H9 (cell line): Measurements from ENCODE around the gene SH3RF3. TPM values are rescaled to one million over a fixed set of nuclear protein-coding genes. Genes with fewer than 3 reads are reported as not detected.

Experiments used
- DNase-seq: peaks from one replicate; pipeline ENCODE4 v3.0.0-alpha.2; 2017
- H2AFZ ChIP-seq: one replicate; pipeline ENCODE4 v1.6.1; 2013; ENCODE audit warnings: mild to moderate bottlenecking, low read length, control low read depth, moderate library complexity
- H2AK5ac ChIP-seq: 2 replicates; pipeline ENCODE4 v1.6.1; 2013; ENCODE audit warnings: low read length, control low read depth, mixed read lengths; ENCODE audit not compliant: insufficient read length
- H2BK120ac ChIP-seq: one replicate; pipeline ENCODE4 v1.6.1; 2013; ENCODE audit warnings: low read depth, mild to moderate bottlenecking, low read length, control low read depth, inconsistent platforms; ENCODE audit not compliant: poor library complexity, severe bottlenecking
- H2BK12ac ChIP-seq: 2 replicates; pipeline ENCODE4 v1.6.1; 2013; ENCODE audit warnings: low read length, control low read depth, mixed read lengths, low read depth; ENCODE audit not compliant: insufficient read length
- H2BK15ac ChIP-seq: 2 replicates; pipeline ENCODE4 v1.6.1; 2013; ENCODE audit warnings: low read depth, low read length, control low read depth
- H2BK20ac ChIP-seq: one replicate; pipeline ENCODE4 v1.6.1; 2013; ENCODE audit warnings: low read depth, mild to moderate bottlenecking, low read length, control low read depth, inconsistent platforms; ENCODE audit not compliant: poor library complexity, severe bottlenecking
- H2BK5ac ChIP-seq: 2 replicates; pipeline ENCODE4 v1.6.1; 2013; ENCODE audit warnings: low read length, control low read depth, mixed read lengths; ENCODE audit not compliant: insufficient read length
- H3K14ac ChIP-seq: 2 replicates; pipeline ENCODE4 v1.6.1; 2013; ENCODE audit warnings: low read length, control low read depth; ENCODE audit not compliant: insufficient read depth
- H3K18ac ChIP-seq: 2 replicates; pipeline ENCODE4 v1.6.1; 2013; ENCODE audit warnings: low read depth, mild to moderate bottlenecking, mixed read lengths, low read length, control low read depth; ENCODE audit not compliant: insufficient read length
- H3K23ac ChIP-seq: 2 replicates; pipeline ENCODE4 v1.6.1; 2013; ENCODE audit warnings: low read length, control low read depth, mixed read lengths, low read depth; ENCODE audit not compliant: insufficient read length
- H3K23me2 ChIP-seq: 2 replicates; pipeline ENCODE4 v1.6.1; 2013; ENCODE audit warnings: low read depth, mild to moderate bottlenecking, mixed read lengths, low read length, control low read depth; ENCODE audit not compliant: insufficient read length, poor library complexity, severe bottlenecking
- H3K27ac ChIP-seq: 2 replicates; pipeline ENCODE4 v1.5.1; 2013; ENCODE audit warnings: low read length, control low read depth, mixed read lengths, low read depth; ENCODE audit not compliant: insufficient read length
- H3K27me3 ChIP-seq: 2 replicates; pipeline ENCODE4 v1.6.1; 2013; ENCODE audit warnings: low read length, control low read depth, inconsistent platforms; ENCODE audit not compliant: insufficient read depth
- H3K4ac ChIP-seq: 2 replicates; pipeline ENCODE4 v1.6.1; 2013; ENCODE audit warnings: low read depth, mild to moderate bottlenecking, control low read depth, inconsistent platforms, low read length, moderate library complexity
- H3K4me1 ChIP-seq: 2 replicates; pipeline ENCODE4 v1.6.1; 2013; ENCODE audit warnings: low read length, control low read depth, inconsistent platforms; ENCODE audit not compliant: insufficient read depth
- H3K4me2 ChIP-seq: 2 replicates; pipeline ENCODE4 v1.6.1; 2013; ENCODE audit warnings: low read length, control low read depth, mixed read lengths; ENCODE audit not compliant: insufficient read length, insufficient read depth
- H3K56ac ChIP-seq: 2 replicates; pipeline ENCODE4 v1.6.1; 2013; ENCODE audit warnings: low read depth, mild to moderate bottlenecking, mixed read lengths, low read length, control low read depth; ENCODE audit not compliant: insufficient read length
- H3K79me1 ChIP-seq: 2 replicates; pipeline ENCODE4 v1.6.1; 2013; ENCODE audit warnings: low read depth, mild to moderate bottlenecking, moderate library complexity, low read length, control low read depth, inconsistent platforms; ENCODE audit not compliant: insufficient read depth, poor library complexity, severe bottlenecking
- H3K79me2 ChIP-seq: 2 replicates; pipeline ENCODE4 v1.6.1; 2013; ENCODE audit warnings: low read length, control low read depth, inconsistent platforms; ENCODE audit not compliant: insufficient read depth
- H3K9ac ChIP-seq: 2 replicates; pipeline ENCODE4 v1.6.1; 2013; ENCODE audit warnings: low read length, control low read depth, mixed read lengths; ENCODE audit not compliant: insufficient read length; ENCODE audit errors: extremely low read depth
- H3K9me3 ChIP-seq: one replicate; pipeline ENCODE4 v1.6.1; 2013; ENCODE audit warnings: low read depth, low read length, inconsistent platforms; ENCODE audit not compliant: control insufficient read depth
- H3T11ph ChIP-seq: one replicate; pipeline ENCODE4 v1.6.1; 2013; ENCODE audit warnings: mild to moderate bottlenecking, low read length, control low read depth, inconsistent platforms
- H4K20me1 ChIP-seq: one replicate; pipeline ENCODE4 v1.6.1; 2013; ENCODE audit not compliant: control insufficient read depth, insufficient read length, insufficient read depth
- H4K5ac ChIP-seq: 2 replicates; pipeline ENCODE4 v1.6.1; 2013; ENCODE audit warnings: low read depth, mild to moderate bottlenecking, mixed read lengths, low read length, control low read depth; ENCODE audit not compliant: insufficient read length
- H4K8ac ChIP-seq: replicated peaks from 2 replicates; pipeline ENCODE4 v1.6.1; 2013; ENCODE audit warnings: low read length, control low read depth, mixed read lengths, low read depth; ENCODE audit not compliant: insufficient read length
- H4K91ac ChIP-seq: 2 replicates; pipeline ENCODE4 v1.6.1; 2013; ENCODE audit warnings: low read depth, mild to moderate bottlenecking, moderate library complexity, mixed read lengths, low read length, control low read depth; ENCODE audit not compliant: insufficient read length
- H3K27ac Mint-ChIP-seq, 3 experiments: 2 replicates in 2 of 3; 3 replicates in 1 of 3; pipeline ENCODE4 v1.8.0; 2020 to 2021; ENCODE audit warnings: mixed read lengths in 3 of 3, mild to moderate bottlenecking in 1 of 3, moderate library complexity in 1 of 3
- H3K27me3 Mint-ChIP-seq: 2 replicates; pipeline ENCODE4 v1.8.0; 2021; ENCODE audit warnings: low read depth, mild to moderate bottlenecking, moderate library complexity, mixed read lengths
- H3K36me3 Mint-ChIP-seq, 3 experiments: 2 replicates in 2 of 3; 3 replicates in 1 of 3; pipeline ENCODE4 v1.8.0; 2020 to 2021; ENCODE audit warnings: low read depth in 3 of 3, mixed read lengths in 3 of 3; ENCODE audit not compliant: insufficient read depth in 1 of 3
- H3K4me1 Mint-ChIP-seq, 2 experiments: 2 replicates each; pipeline ENCODE4 v1.8.0; 2020; ENCODE audit warnings: mixed read lengths in 2 of 2
- H3K4me3 Mint-ChIP-seq, 2 experiments: 2 replicates in 1 of 2; 3 replicates in 1 of 2; pipeline ENCODE4 v1.8.0; 2020 to 2021; ENCODE audit warnings: mild to moderate bottlenecking in 2 of 2, mixed read lengths in 2 of 2, moderate library complexity in 1 of 2
- H3K9me3 Mint-ChIP-seq, 2 experiments: 2 replicates in 1 of 2; 3 replicates in 1 of 2; pipeline ENCODE4 v1.8.0; 2020; ENCODE audit warnings: mild to moderate bottlenecking in 2 of 2, mixed read lengths in 2 of 2, moderate library complexity in 1 of 2
- CTCF ChIP-seq: fragments of 200-600 bp; sonication (generic); conservative IDR thresholded peaks from 3 replicates; pipeline ENCODE4 v1.8.0; 2021; ENCODE audit warnings: antibody characterized with exemption, mild to moderate bottlenecking
- WGBS: extraction: QIAGEN DNeasy Blood & Tissue Kit; methylation state at CpG from one replicate; pipeline ENCODE4 v1.1.7; 2013; ENCODE audit warnings: missing lambda C conversion rate, low lambda C conversion rate, mixed read lengths; ENCODE audit not compliant: insufficient read length; ENCODE audit errors: extremely low coverage; 5-methylcytosine and 5-hydroxymethylcytosine counted together
- total RNA-seq: library from RNA; stranded (reverse); gene quantifications from 2 replicates; pipeline ENCODE4 v1.2.1, GENCODE V29; 2021

Gene SH3RF3
- total RNA-seq, 1 experiment from 2014 or later, result 0.46 TPM

- Histone ChIP-seq H2BK5ac (no peak overlapping the region), H3K56ac (no peak overlapping the region), H3K23me2 (no peaks in the 10 kb centered on the region), H3K27me3 (no peaks in the 10 kb centered on the region), H3K27ac (no peak overlapping the region), H3K14ac (no peak overlapping the region), H2BK120ac (no peak overlapping the region), H4K91ac (no peak overlapping the region), H2AFZ (no peak overlapping the region), H4K8ac (no peak overlapping the region), H3K79me2 (no peaks in the 10 kb centered on the region), H2AK5ac (no peak overlapping the region), H3K23ac (no peak overlapping the region), H3K9ac (no peak overlapping the region), H3K9me3 (no peaks in the 10 kb centered on the region), H4K5ac (no peak overlapping the region), H3K4me2 (no peak overlapping the region), H3T11ph (no peak overlapping the region), H3K79me1 (no peaks in the 10 kb centered on the region), H2BK20ac (no peak overlapping the region), H4K20me1 (no peaks in the 10 kb centered on the region), H3K4ac (no peak overlapping the region), H3K4me1 (no peaks in the 10 kb centered on the region), H3K18ac (no peak overlapping the region), H2BK12ac (no peak overlapping the region), H2BK15ac (no peak overlapping the region)
- WGBS, result no CpG with 5 or more reads among the region's 22 CpGs
- Mint-ChIP-seq H3K27me3 (no peaks in the 10 kb centered on the region; the same call in 1 of the 2 replicates), H3K36me3 (no peaks in the 10 kb centered on the region), H3K4me3 (no peak overlapping the region; a peak in 1 of 5 replicates), H3K4me1 (peaks cover 11 to 19% of the 10 kb centered on the region in 2 experiments), H3K27ac (no peak overlapping the region; a peak in 1 of 7 replicates), H3K9me3 (no peaks in the 10 kb centered on the region)
- DNase-seq, result no peak
- no peak for TF ChIP-seq CTCF
Observed at GRCh38 chr2:109318150-109318948, 189.3 kb downstream of the SH3RF3 start.
